Common myeloid progenitor, CD34-positive (primary cell): ENCODE data around the gene EGFL8.
"Not testable (repeated sequence)": the region's sequence is repeated elsewhere in the genome, so short reads cannot be mapped to it uniquely, and the experiment has no call there.

Experiments used
- CTCF ChIA-PET: fragments of 350-600 bp; sonication (Branson Sonifier 250); formaldehyde crosslinking; loops from one replicate; lab custom pipeline; 2021; ENCODE audit warnings: antibody characterized with exemption; lab: Charles Lee
- POLR2A ChIA-PET: fragments of 350-600 bp; sonication (Branson Sonifier 250); formaldehyde crosslinking; loops from one replicate; lab custom pipeline; 2021; ENCODE audit warnings: antibody characterized with exemption; lab: Charles Lee
- DNase-seq, 3 donors: peaks; one replicate each; pipeline versions ENCODE4 v3.0.0 to v3.0.0-alpha.2; 2013
- H3K27ac ChIP-seq, 2 experiments: 1 replicate in 1 of 2; 2 replicates in 1 of 2; pipeline ENCODE4 v1.7.0; 2013; ENCODE audit warnings: inconsistent platforms in 2 of 2, low read length in 2 of 2, mild to moderate bottlenecking in 2 of 2, low read depth in 1 of 2, moderate library complexity in 1 of 2; ENCODE audit not compliant: severe bottlenecking in 2 of 2, insufficient read depth in 1 of 2, poor library complexity in 1 of 2
- H3K27me3 ChIP-seq, 5 experiments: replicated peaks in 2 of 5; 1 replicate in 3 of 5; 2 replicates in 2 of 5; pipeline versions ENCODE4 v1.6.1 to v1.7.0; 2013; ENCODE audit warnings: low read length in 4 of 5, mild to moderate bottlenecking in 2 of 5, moderate library complexity in 2 of 5, inconsistent platforms in 1 of 5; ENCODE audit not compliant: insufficient read depth in 5 of 5, control insufficient read depth in 4 of 5
- H3K36me3 ChIP-seq, 4 experiments: 1 replicate in 2 of 4; 2 replicates in 2 of 4; pipeline versions ENCODE4 v1.6.1 to v1.7.0; 2013; ENCODE audit warnings: low read length in 3 of 4, control low read depth in 1 of 4, mild to moderate bottlenecking in 1 of 4; ENCODE audit not compliant: control insufficient read depth in 4 of 4, insufficient read depth in 4 of 4
- H3K4me1 ChIP-seq, 4 experiments: 1 replicate in 3 of 4; 2 replicates in 1 of 4; pipeline versions ENCODE4 v1.6.1 to v1.7.1; 2013; ENCODE audit warnings: low read length in 3 of 4, mild to moderate bottlenecking in 3 of 4, control low read depth in 1 of 4, inconsistent platforms in 1 of 4, moderate library complexity in 1 of 4; ENCODE audit not compliant: control insufficient read depth in 4 of 4, insufficient read depth in 4 of 4; ENCODE audit errors: control extremely low read depth in 1 of 4
- H3K4me3 ChIP-seq, 7 experiments: 1 replicate in 4 of 7; 2 replicates in 3 of 7; pipeline versions ENCODE4 v1.5.1 to v1.7.0; 2013; ENCODE audit warnings: mild to moderate bottlenecking in 7 of 7, low read length in 6 of 7, moderate library complexity in 6 of 7, inconsistent platforms in 2 of 7, low read depth in 2 of 7, control low read depth in 1 of 7; ENCODE audit not compliant: insufficient read depth in 4 of 7, control insufficient read depth in 1 of 7; ENCODE audit errors: extremely low read depth in 1 of 7
- H3K9me3 ChIP-seq, 5 experiments: 1 replicate in 4 of 5; 2 replicates in 1 of 5; pipeline versions ENCODE4 v1.6.1 to v1.7.1; 2013; ENCODE audit warnings: low read length in 4 of 5, mild to moderate bottlenecking in 2 of 5, inconsistent platforms in 1 of 5, low read depth in 1 of 5, moderate library complexity in 1 of 5; ENCODE audit not compliant: control insufficient read depth in 4 of 5, insufficient read depth in 2 of 5; ENCODE audit errors: control extremely low read depth in 1 of 5
- WGBS: methylation state at CpG from one replicate; pipeline ENCODE4 v1.1.5; 2013; ENCODE audit not compliant: insufficient coverage; 5-methylcytosine and 5-hydroxymethylcytosine counted together

The EGFL8 gene

GRCh38 chr6:32140420-32141046, 23.9 kb upstream of the EGFL8 start:
- no peak overlapping the region for H3K4me3 ChIP-seq
- H3K9me3 ChIP-seq, result no peaks in the 10 kb centered on the region
- no peak overlapping the region for H3K27ac ChIP-seq
- H3K36me3 ChIP-seq, result no peaks in the 10 kb centered on the region
- POLR2A ChIA-PET, result no interaction called here
- H3K4me1 ChIP-seq, result no peaks in the 10 kb centered on the region
- 89% methylated on average over 5 of the region's 5 CpGs for WGBS
- no peaks in the 10 kb centered on the region for H3K27me3 ChIP-seq
- DNase-seq, result no peak
- CTCF ChIA-PET, result interaction anchor here (0.6 kb wide), 1 partner anchor 798 kb away, joined by 3 read pairs; no protein-coding TSS in a partner anchor

GRCh38 chr6:32144238-32144637, 20.2 kb upstream of the EGFL8 start:
- Histone ChIP-seq H3K4me1 (peaks cover 0 to 13% (median 8%) of the 10 kb centered on the region in 4 experiments), H3K27me3 (peaks cover 2 to 20% (median 10%) of the 10 kb centered on the region in 5 experiments)
- 92% methylated on average over 4 of the region's 7 CpGs for WGBS
- H3K4me3 ChIP-seq, DNase-seq, H3K9me3 ChIP-seq, H3K27ac ChIP-seq, H3K36me3 ChIP-seq, POLR2A ChIA-PET: not testable (repeated sequence)
- CTCF ChIA-PET, result interaction anchor here (1.0 to 2.1 kb wide), 3 partner anchors 13 to 51 kb away, joined by 4 to 8 read pairs (median 5); no protein-coding TSS in a partner anchor

GRCh38 chr6:32146287-32146686, 18.1 kb upstream of the EGFL8 start:
- Histone ChIP-seq H3K27ac (no peak overlapping the region), H3K4me1 (peaks cover 0 to 21% (median 9%) of the 10 kb centered on the region in 4 experiments), H3K27me3 (peaks cover 5 to 32% (median 22%) of the 10 kb centered on the region in 5 experiments), H3K9me3 (no peaks in the 10 kb centered on the region), H3K36me3 (no peaks in the 10 kb centered on the region), H3K4me3 (no peak overlapping the region)
- no peak for DNase-seq
- ChIA-PET CTCF (interaction anchor here (0.9 to 1.6 kb wide), 2 partner anchors 10 to 16 kb away, joined by 4 read pairs; partner anchors contain the start of gene FKBPL), POLR2A (interaction anchor here (0.6 kb wide), 1 partner anchor 564 kb away, joined by 3 read pairs; no protein-coding TSS in a partner anchor)
- WGBS, result 100% methylated on average over 1 of the region's 1 CpG

- DNase-seq, result no peak
- H3K27ac ChIP-seq, result no peak overlapping the region
- WGBS, result 75% methylated on average over 4 of the region's 4 CpGs
- peaks cover 6 to 32% (median 24%) of the 10 kb centered on the region in 5 experiments for H3K27me3 ChIP-seq
- H3K9me3 ChIP-seq, result no peaks in the 10 kb centered on the region
- POLR2A ChIA-PET, result interaction anchor here (0.6 kb wide), 1 partner anchor 564 kb away, joined by 3 read pairs; no protein-coding TSS in a partner anchor
- H3K36me3 ChIP-seq, result no peaks in the 10 kb centered on the region
- CTCF ChIA-PET, result interaction anchor here (0.9 to 1.6 kb wide), 2 partner anchors 10 to 17 kb away, joined by 4 read pairs; partner anchors contain the start of gene FKBPL
- H3K4me3 ChIP-seq, result no peak overlapping the region
- peaks cover 0 to 25% (median 10%) of the 10 kb centered on the region in 4 experiments for H3K4me1 ChIP-seq
Observed at GRCh38 chr6:32146687-32147086, 17.7 kb upstream of the EGFL8 start.

GRCh38 chr6:32147401-32148132, 16.8 kb upstream of the EGFL8 start:
- Histone ChIP-seq H3K9me3 (no peaks in the 10 kb centered on the region), H3K36me3 (no peaks in the 10 kb centered on the region), H3K27me3 (peaks cover 6 to 32% (median 25%) of the 10 kb centered on the region in 5 experiments), H3K27ac (no peak overlapping the region), H3K4me1 (peaks cover 0 to 33% (median 15%) of the 10 kb centered on the region in 4 experiments), H3K4me3 (peak overlapping the region in 4 of 7 experiments; percentile 70 to 81 (median 76))
- CTCF ChIA-PET, result interaction anchor here (0.7 to 2.0 kb wide), 7 partner anchors 9 to 50 kb away, joined by 3 to 9 read pairs (median 4); partner anchors contain the start of gene FKBPL
- no CpG with 5 or more reads among the region's 4 CpGs for WGBS
- DNase-seq, result peak in 2 of 3 donors; percentile 29 to 34
- POLR2A ChIA-PET, result interaction anchor here (0.7 kb wide), 1 partner anchor 9 kb away, joined by 3 read pairs; no protein-coding TSS in a partner anchor

- H3K4me3 ChIP-seq, result peak overlapping the region; percentile 35 to 81 (median 70)
- no peak overlapping the region for H3K27ac ChIP-seq
- ChIA-PET POLR2A (interaction anchor here (0.7 kb wide), 2 partner anchors 8 to 29 kb away, joined by 3 read pairs; no protein-coding TSS in a partner anchor), CTCF (interaction anchor here (0.7 to 2.0 kb wide), 9 partner anchors 10 to 49 kb away, joined by 3 to 9 read pairs (median 3); partner anchors contain the start of gene FKBPL)
- peak; percentile 84 to 90 (median 90) for DNase-seq
- no peaks in the 10 kb centered on the region for H3K9me3 ChIP-seq
- WGBS, result 4% methylated on average over 22 of the region's 39 CpGs
- no peaks in the 10 kb centered on the region for H3K36me3 ChIP-seq
- H3K27me3 ChIP-seq, result peaks cover 6 to 32% (median 25%) of the 10 kb centered on the region in 5 experiments
- peaks cover 0 to 42% (median 22%) of the 10 kb centered on the region in 4 experiments for H3K4me1 ChIP-seq
Observed at GRCh38 chr6:32148289-32149091, 15.9 kb upstream of the EGFL8 start.
